HepG2 (cell line): Measurements from ENCODE around the gene CLDN7. TPM values are rescaled to one million over a fixed set of nuclear protein-coding genes. Genes with fewer than 3 reads are reported as not detected.

ENCODE experiments used
- ATF1 ChIP-seq: IDR thresholded peaks from 2 replicates; pipeline ENCODE4 v1.6.1; 2016; ENCODE audit warnings: mild to moderate bottlenecking, control low read depth
- ATRX ChIP-seq: sonication (generic); formaldehyde crosslinking; IDR thresholded peaks from 2 replicates; pipeline ENCODE4 v1.4.0; 2020; ENCODE audit warnings: missing genetic modification reagents, borderline replicate concordance
- CBX1 ChIP-seq: IDR thresholded peaks from one replicate; pipeline ENCODE4 v1.6.1; 2016; ENCODE audit warnings: antibody characterized with exemption, low read depth
- CERS6 ChIP-seq: sonication (generic); formaldehyde crosslinking; IDR thresholded peaks from 2 replicates; pipeline ENCODE4 v1.5.0; 2020; ENCODE audit warnings: missing genetic modification reagents
- EP300 ChIP-seq, 3 experiments: sonication (generic) in 1 of 3; formaldehyde crosslinking in 1 of 3; IDR thresholded peaks; 2 replicates each; pipeline versions ENCODE4 v1.5.1 to v1.6.1; 2011 to 2020; ENCODE audit warnings: low read depth in 2 of 3, low read length in 2 of 3, borderline replicate concordance in 1 of 3, improper control_type of control experiment in 1 of 3, mild to moderate bottlenecking in 1 of 3, missing genetic modification reagents in 1 of 3, moderate library complexity in 1 of 3
- ESRRA ChIP-seq: sonication (generic); formaldehyde crosslinking; IDR thresholded peaks from 2 replicates; pipeline ENCODE4 v1.5.1; 2020; ENCODE audit warnings: mild to moderate bottlenecking, low read depth, missing genetic modification reagents
- FOXC1 ChIP-seq: sonication (generic); formaldehyde crosslinking; IDR thresholded peaks from 2 replicates; pipeline ENCODE4 v1.8.0; 2022; ENCODE audit warnings: mild to moderate bottlenecking, missing genetic modification reagents, borderline replicate concordance
- KLF9 ChIP-seq: IDR thresholded peaks from 2 replicates; pipeline ENCODE4 v1.6.1; 2016; ENCODE audit warnings: low read depth
- MBNL3 ChIP-seq: fragments of 250-450 bp; sonication (Bioruptor Pico); conservative IDR thresholded peaks from 2 replicates; pipeline ENCODE4 v1.8.0; 2022; ENCODE audit warnings: mild to moderate bottlenecking, inconsistent platforms
- NBN ChIP-seq: fragments of 450-650 bp; conservative IDR thresholded peaks from 2 replicates; pipeline ENCODE4 v1.6.1; 2017
- NCOA2 ChIP-seq: sonication (generic); formaldehyde crosslinking; IDR thresholded peaks from 2 replicates; pipeline ENCODE4 v1.8.0; 2022; ENCODE audit warnings: inconsistent platforms
- NFE2 ChIP-seq: sonication (generic); formaldehyde crosslinking; IDR thresholded peaks from 2 replicates; pipeline ENCODE4 v1.4.0; 2020; ENCODE audit warnings: missing genetic modification reagents
- NFKB2 ChIP-seq: sonication (generic); formaldehyde crosslinking; IDR thresholded peaks from 2 replicates; pipeline ENCODE4 v1.4.0; 2020; ENCODE audit warnings: missing genetic modification reagents, borderline replicate concordance
- NR3C1 ChIP-seq: sonication (generic); formaldehyde crosslinking; IDR thresholded peaks from 2 replicates; pipeline ENCODE4 v1.4.0; 2020; ENCODE audit warnings: missing genetic modification reagents
- RBFOX2 ChIP-seq: fragments of 200-400 bp; formaldehyde crosslinking; IDR thresholded peaks from 2 replicates; pipeline ENCODE4 v1.6.1; 2017; ENCODE audit warnings: low read depth, mild to moderate bottlenecking, low read length
- SIN3A ChIP-seq: IDR thresholded peaks from 2 replicates; pipeline ENCODE4 v1.6.1; 2011; ENCODE audit warnings: low read depth, mild to moderate bottlenecking, control low read depth, low read length, borderline replicate concordance
- SUZ12 ChIP-seq: fragments of 150-350 bp; IDR thresholded peaks from 2 replicates; pipeline ENCODE4 v1.6.1; 2014; ENCODE audit warnings: low read depth, low read length
- TBX3 ChIP-seq: fragments of 450-650 bp; IDR thresholded peaks from 2 replicates; pipeline ENCODE4 v1.6.1; 2017; ENCODE audit warnings: antibody characterized with exemption, mild to moderate bottlenecking, inconsistent platforms, borderline replicate concordance
- TGIF2 ChIP-seq: IDR thresholded peaks from 2 replicates; pipeline ENCODE4 v1.6.1; 2016; ENCODE audit warnings: control low read depth, missing compliant biosample characterization
- TOPORS ChIP-seq: sonication (generic); formaldehyde crosslinking; IDR thresholded peaks from 2 replicates; pipeline ENCODE4 v1.8.0; 2023; ENCODE audit warnings: mild to moderate bottlenecking, missing genetic modification reagents
- ZKSCAN1 ChIP-seq: fragments of 150-350 bp; IDR thresholded peaks from 2 replicates; pipeline ENCODE4 v1.6.1; 2014; ENCODE audit warnings: low read length
- ZNF225 ChIP-seq: sonication (generic); formaldehyde crosslinking; IDR thresholded peaks from 2 replicates; pipeline ENCODE4 v1.4.0; 2020; ENCODE audit warnings: mild to moderate bottlenecking, missing genetic modification reagents
- ZNF264 ChIP-seq: sonication (generic); formaldehyde crosslinking; IDR thresholded peaks from 2 replicates; pipeline ENCODE4 v1.4.0; 2020; ENCODE audit warnings: missing genetic modification reagents
- ZNF296 ChIP-seq: sonication (generic); formaldehyde crosslinking; conservative IDR thresholded peaks from 2 replicates; pipeline ENCODE4 v1.5.0; 2020; ENCODE audit warnings: mild to moderate bottlenecking, missing genetic modification reagents
- ZNF484 ChIP-seq: sonication (generic); formaldehyde crosslinking; IDR thresholded peaks from 2 replicates; pipeline ENCODE4 v1.5.1; 2020; ENCODE audit warnings: mild to moderate bottlenecking, low read depth, missing genetic modification reagents, borderline replicate concordance
- ZNF564 ChIP-seq: sonication (generic); formaldehyde crosslinking; IDR thresholded peaks from 2 replicates; pipeline ENCODE4 v1.8.1; 2023; ENCODE audit warnings: mild to moderate bottlenecking, missing genetic modification reagents
- ZNF691 ChIP-seq: sonication (generic); formaldehyde crosslinking; IDR thresholded peaks from 2 replicates; pipeline ENCODE4 v1.4.0; 2020; ENCODE audit warnings: missing genetic modification reagents, low read depth, mild to moderate bottlenecking, borderline replicate concordance
- polyA plus RNA-seq, 8 experiments: library from polyadenylated mRNA; depleted of rRNA in 3 of 8; stranded (reverse) in 7 of 8; unstranded in 1 of 8; fragments of >200 nt; fragmentation: Illumina TruSeq in 4 of 8; extraction: Trizol in 4 of 8; gene quantifications; 2 replicates each; pipeline versions ENCODE4 v1.2.1 to v1.2.3, GENCODE V29; 2011 to 2016; ENCODE audit warnings: low read depth in 4 of 8, missing spikeins in 1 of 8, mixed read lengths in 1 of 8; ENCODE audit not compliant: insufficient read depth in 1 of 8
- total RNA-seq, 5 experiments: library from RNA; depleted of rRNA; stranded (reverse); fragments of >200 nt; fragmentation: Illumina TruSeq; extraction: Trizol; gene quantifications; 2 replicates each; pipeline ENCODE4 v1.2.3, GENCODE V29; 2016; ENCODE audit warnings: low read depth in 1 of 5
- TF ChIP-seq, protein P1 (sequence below): sonication (generic); formaldehyde crosslinking; IDR thresholded peaks from 2 replicates; pipeline ENCODE4 v1.8.1; 2023; ENCODE audit warnings: mild to moderate bottlenecking, missing genetic modification reagents, borderline replicate concordance
- TF ChIP-seq, protein P2 (sequence below): sonication (generic); formaldehyde crosslinking; IDR thresholded peaks from 2 replicates; pipeline ENCODE4 v1.9.0; 2021; ENCODE audit warnings: missing genetic modification reagents, borderline replicate concordance

CLDN7 gene
- total and polyA plus RNA-seq, 2 of the 13 experiments (the other 11 are each of a cell fraction or from before 2014, with no cell fraction given): not detected

DNA sequence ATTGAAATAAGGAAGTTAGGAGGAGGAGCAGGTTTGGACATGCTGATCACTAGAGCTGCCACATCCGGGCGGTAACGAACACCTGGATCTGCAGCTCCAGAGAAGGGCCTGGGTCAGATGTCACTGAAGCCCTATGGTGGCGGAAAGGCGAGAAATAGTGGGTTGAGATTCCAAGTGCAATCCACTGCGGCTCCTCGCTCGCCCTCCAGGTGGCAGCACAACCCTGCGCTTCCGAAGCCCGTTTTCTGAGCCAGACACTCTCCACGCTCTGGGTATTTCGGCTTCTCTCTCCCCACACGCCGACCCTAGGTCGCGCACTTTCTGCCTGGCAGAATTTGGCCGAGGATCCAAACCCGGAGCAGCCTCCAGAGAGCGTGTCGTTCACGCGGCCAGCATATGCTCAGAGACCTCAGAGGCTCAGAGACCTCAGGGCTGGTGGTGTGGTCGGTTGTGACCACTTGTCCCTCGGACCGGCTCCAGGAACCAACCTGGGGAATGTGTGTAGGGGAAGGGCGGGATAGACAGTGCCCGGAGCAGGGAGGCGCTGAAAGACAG, 18.3 kb upstream of the CLDN7 start (continued):
- TF ChIP-seq CERS6 (CRISPR knock-in tag) (no peak), ZNF296 (CRISPR knock-in tag) (no peak), SUZ12 (no peak), TGIF2 (CRISPR knock-in tag) (peak; percentile 77; the same call in 1 of the 2 replicates), ZNF691 (peak; percentile 72; the same call in 1 of the 2 replicates), NCOA2 (CRISPR knock-in tag) (peak; percentile 37; the same call in 1 of the 2 replicates), ZNF225 (CRISPR knock-in tag) (no peak), MBNL3 (CRISPR knock-in tag) (no peak), RBFOX2 (no peak), NR3C1 (CRISPR knock-in tag) (no peak), NFE2 (CRISPR knock-in tag) (no peak), ESRRA (CRISPR knock-in tag) (no peak), ZNF484 (CRISPR knock-in tag) (no peak), TBX3 (no peak), KLF9 (CRISPR knock-in tag) (no peak), ATF1 (CRISPR knock-in tag) (no peak), EP300 (IDR thresholded peaks at IDR 0.05; ENCODE audit: low read depth in 2 of 2, low read length in 2 of 2) (no peak), EP300 (CRISPR knock-in tag; IDR thresholded peaks at IDR 0.05; ENCODE audit: borderline replicate concordance) (no peak), ZNF264 (CRISPR knock-in tag) (no peak), NFKB2 (peak; percentile 47), ATRX (CRISPR knock-in tag) (no peak), TOPORS (CRISPR knock-in tag) (no peak), NBN (no peak), SIN3A (peak; percentile 65; the same call in 1 of the 2 replicates), FOXC1 (peak; percentile 78; the same call in 1 of the 2 replicates), CBX1 (no peak), ZNF564 (no peak; the same call in none of the 2 replicates), ZKSCAN1 (no peak)
- TF ChIP-seq, protein P1, sequence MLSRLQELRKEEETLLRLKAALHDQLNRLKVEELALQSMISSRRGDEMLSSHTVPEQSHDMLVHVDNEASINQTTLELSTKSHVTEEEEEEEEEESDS (CRISPR knock-in tag): 0 out of 2 replicates have a peak, but pooled peaks have one; percentile 49
- TF ChIP-seq, protein P2, sequence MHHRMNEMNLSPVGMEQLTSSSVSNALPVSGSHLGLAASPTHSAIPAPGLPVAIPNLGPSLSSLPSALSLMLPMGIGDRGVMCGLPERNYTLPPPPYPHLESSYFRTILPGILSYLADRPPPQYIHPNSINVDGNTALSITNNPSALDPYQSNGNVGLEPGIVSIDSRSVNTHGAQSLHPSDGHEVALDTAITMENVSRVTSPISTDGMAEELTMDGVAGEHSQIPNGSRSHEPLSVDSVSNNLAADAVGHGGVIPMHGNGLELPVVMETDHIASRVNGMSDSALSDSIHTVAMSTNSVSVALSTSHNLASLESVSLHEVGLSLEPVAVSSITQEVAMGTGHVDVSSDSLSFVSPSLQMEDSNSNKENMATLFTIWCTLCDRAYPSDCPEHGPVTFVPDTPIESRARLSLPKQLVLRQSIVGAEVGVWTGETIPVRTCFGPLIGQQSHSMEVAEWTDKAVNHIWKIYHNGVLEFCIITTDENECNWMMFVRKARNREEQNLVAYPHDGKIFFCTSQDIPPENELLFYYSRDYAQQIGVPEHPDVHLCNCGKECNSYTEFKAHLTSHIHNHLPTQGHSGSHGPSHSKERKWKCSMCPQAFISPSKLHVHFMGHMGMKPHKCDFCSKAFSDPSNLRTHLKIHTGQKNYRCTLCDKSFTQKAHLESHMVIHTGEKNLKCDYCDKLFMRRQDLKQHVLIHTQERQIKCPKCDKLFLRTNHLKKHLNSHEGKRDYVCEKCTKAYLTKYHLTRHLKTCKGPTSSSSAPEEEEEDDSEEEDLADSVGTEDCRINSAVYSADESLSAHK (CRISPR knock-in tag): no peak
